ENCODE results near the gene ARHGEF40.

Gene ARHGEF40

DNA sequence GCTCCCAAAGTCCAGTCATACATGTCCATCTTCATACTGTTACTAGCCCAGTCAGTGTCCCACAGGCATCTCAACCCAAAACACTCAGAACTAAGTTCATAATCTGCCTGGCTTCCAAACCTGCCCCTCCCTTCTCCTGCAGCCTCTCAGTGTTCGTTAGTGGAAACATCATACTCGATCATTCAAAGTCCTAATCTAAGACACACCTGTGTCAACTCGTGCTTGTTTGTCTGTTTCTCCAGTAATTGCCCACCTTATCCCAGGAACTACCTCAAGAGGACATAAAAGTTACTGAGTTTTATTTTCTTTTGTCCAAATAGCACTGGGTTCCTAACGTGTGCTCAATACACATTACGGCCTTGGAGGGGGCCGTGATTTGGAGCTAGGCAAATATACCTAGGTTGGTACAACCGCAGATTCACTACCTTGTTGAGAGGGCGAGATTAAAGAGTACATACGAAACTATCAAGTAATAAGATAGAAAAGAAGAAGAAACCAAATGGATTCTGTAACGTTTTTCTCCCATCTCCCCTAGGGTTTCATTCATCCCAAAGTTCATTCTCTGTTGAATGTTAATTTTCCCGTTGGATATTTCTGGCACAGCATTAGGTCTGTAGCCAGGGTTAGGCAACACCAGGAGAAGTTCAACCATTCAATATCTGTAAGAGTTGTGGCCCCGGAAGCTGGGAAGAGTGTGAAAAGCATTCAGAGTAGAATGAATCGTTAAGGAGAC lies 9.3 kb upstream of the ARHGEF40 start:
- DNase-seq: no peak

DNA sequence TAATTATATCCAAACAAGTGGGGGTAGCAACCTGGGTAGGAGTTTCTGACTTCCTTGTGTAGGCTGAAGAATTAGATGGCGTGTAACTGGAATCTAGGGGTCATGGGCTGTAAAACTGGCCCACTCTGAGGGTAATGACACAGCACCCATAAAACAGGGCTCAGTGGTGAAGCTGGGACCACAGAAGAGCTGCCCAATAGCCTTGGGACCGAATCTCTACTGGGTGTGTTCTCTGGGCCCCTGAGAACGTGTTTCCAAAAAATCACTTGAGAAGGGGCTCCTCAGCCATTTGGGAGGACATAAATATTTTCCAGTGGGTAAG lies 8.8 kb upstream of the ARHGEF40 start:
- no peak for DNase-seq

DNA sequence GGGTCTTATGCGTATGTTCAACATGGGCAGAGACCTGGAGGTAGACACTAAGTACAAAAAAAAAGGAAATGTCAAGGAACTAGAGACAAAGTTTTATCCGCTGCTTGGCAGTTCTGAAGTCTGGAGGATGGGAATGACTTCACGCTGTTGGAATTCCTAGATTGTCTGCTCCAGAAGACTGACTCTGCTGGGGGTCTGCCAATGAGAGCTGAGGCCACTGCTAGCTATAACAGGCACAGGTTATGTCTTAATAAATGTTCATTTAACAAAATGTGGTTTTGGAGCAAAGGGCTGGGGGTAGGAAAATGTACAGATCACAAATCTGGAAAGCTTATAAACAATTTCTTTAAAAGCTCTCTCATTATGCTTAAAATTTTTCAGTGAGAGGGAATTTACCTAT lies 6.6 kb upstream of the ARHGEF40 start:
- no peak for DNase-seq

DNA sequence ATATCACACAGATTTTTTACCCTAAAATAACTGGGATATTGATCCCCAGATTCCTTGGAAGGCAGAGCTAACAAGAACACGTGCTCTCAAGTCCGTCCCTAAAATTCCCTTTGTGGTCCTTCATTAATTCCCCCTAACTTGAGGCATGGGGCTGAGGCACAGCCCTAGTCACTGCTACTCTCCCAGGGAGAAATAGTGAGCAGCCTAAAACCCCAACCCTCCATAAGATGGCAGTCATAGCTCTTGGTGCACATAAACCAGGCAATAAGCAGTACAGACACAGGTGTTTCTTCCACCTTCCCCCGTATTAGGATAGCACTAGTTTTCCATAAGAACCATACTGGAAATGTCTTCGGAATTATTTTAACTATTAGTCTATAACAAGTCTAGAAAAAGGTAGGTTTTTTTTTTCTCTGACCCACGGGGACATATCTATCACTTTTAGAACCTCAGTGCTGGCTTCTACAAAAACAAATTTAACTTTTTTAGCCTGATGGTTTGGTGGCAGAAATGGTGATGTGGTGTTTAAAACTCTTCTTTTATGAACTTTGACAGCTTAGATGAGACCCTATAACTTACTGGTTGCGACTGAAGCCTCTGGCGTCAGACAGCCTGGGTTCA lies 3.1 kb upstream of the ARHGEF40 start:
- no peak for DNase-seq

DNA sequence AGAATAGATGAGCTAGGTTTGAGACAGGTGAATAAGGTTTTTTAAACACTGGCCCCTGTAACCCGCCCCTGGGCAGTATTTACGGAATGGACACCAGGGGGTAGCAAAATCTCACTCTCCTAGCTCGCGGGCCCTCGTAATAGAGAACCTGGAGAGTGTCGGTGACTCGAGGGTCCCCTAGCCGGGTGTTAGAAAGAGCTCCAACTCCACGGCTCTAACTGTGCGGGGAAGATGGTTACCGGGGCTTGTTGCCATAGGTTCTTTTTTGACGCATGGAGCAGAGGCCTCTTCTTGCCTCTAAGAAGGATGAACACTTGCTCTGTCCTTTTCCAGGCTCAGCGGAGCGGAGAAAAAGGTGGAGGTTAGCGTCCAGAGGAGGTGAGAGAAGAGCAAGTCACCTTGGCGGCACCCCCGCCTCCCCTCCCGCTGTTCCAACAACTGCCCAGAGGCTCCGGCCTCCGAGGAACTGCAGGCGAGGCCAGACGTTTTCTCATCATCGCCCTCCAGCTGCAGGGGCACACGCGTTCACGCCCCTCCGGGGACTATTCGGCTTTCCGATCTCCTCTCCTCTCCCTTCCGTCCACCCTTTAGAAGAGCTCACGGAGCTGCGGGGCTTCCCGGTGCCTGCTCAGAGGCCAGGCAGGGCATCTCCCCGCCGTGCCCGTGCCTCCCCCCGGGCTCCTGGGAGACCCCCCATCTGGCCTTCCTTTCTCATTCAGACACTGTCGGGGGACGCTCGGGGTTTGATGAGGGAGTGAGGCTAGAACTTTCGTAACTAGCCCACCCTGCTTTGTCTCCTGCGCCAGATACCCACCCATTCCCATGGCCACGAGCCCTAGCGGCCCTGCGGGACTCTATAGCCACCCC lies 1.4 kb upstream of the ARHGEF40 start:
- DNase-seq: peak; percentile 78

DNA sequence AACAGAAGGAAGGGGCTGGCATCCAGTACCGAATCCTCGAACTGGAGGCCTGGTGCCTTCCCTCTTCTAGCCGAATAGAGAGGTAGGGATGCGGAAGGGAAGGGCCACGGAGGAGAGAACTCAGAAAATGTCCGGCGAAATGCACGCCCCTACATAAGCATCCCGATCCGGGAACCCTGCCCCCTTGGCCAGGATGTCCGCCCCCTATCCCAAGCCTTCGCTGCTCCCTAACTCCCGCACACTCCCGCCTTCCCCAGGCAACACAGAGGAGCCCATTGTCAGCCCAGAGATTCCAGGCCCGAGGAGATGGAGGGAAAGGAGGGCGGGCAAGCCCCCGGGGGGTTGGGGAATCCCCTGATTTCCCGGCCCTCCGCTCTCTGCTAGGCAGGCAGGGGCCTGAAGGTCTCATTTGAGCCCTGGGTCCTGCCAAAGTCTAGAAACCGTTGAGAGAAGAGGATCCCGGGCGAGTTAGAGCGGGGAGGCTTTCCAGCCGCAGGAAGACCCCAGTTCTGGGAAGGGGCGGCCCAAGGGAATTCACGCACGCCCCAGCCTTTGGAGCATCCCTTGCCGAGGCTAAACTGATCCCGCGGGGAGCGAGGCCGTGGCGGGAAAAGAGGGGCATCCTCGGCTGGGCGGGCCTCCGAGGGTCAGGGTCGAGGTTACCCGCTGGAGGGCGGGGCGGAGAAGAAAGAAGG lies 569 bp upstream of the ARHGEF40 start:
- peak; percentile 71 for DNase-seq

GRCh38 chr14:21070610-21071224 lies 613 bp downstream of the ARHGEF40 start:
- peak; percentile 69 for DNase-seq

DNA sequence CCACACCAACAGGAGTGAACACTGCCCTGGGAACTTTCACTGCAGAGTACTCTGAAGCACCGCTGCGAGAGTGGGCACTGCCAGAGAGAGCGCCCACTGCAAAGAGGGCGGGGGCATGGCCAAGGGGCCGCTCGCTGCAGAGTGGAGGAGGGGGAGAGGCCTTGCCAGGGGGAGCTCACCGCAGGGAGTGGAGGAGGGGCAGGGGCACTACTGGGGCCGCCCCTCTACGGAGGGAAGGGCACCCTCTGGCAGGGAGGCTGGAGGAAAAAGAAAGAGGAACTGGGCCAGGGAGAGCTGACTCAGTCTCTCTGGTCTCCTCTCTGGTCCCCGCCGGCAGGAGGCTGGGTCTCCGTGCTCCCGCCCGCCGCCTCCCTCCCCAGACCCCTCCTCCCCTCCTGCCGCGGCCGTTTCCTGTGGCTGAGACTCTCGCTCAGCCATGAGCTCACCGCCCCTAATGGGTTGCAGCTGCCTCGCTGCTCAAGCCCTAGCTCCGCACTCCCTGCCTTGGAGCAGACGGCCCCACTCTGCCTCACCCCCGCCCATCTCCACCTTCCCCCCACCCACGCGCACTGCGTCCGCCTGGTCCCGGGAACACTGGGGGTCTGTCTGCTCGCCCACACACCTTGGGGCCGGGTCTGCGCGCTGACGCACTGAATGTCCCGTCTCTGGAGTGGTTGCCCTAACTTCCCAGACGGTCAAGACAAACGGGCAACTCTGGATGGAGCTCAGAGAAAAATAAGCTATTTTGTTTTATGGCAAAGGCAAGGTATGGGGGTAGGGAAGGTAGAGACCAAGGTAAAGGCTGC lies 1.3 kb downstream of the ARHGEF40 start:
- DNase-seq: peak; percentile 78

GRCh38 chr14:21072031-21072473 lies 1.9 kb downstream of the ARHGEF40 start:
- DNase-seq: no peak

GRCh38 chr14:21072781-21073339 lies 2.8 kb downstream of the ARHGEF40 start:
- no peak for DNase-seq

DNA sequence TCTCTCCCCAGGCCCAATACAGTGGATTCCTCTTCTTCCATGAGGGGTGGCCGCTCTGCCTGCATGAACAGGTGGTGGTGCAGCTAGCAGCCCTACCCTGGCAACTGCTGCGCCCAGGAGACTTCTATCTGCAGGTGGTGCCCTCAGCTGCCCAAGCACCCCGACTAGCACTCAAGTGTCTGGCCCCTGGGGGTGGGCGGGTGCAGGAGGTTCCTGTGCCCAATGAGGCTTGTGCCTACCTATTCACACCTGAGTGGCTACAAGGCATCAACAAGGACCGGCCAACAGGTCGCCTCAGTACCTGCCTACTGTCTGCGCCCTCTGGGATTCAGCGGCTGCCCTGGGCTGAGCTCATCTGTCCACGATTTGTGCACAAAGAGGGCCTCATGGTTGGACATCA lies 3.8 kb downstream of the ARHGEF40 start:
- no peak for DNase-seq

DNA sequence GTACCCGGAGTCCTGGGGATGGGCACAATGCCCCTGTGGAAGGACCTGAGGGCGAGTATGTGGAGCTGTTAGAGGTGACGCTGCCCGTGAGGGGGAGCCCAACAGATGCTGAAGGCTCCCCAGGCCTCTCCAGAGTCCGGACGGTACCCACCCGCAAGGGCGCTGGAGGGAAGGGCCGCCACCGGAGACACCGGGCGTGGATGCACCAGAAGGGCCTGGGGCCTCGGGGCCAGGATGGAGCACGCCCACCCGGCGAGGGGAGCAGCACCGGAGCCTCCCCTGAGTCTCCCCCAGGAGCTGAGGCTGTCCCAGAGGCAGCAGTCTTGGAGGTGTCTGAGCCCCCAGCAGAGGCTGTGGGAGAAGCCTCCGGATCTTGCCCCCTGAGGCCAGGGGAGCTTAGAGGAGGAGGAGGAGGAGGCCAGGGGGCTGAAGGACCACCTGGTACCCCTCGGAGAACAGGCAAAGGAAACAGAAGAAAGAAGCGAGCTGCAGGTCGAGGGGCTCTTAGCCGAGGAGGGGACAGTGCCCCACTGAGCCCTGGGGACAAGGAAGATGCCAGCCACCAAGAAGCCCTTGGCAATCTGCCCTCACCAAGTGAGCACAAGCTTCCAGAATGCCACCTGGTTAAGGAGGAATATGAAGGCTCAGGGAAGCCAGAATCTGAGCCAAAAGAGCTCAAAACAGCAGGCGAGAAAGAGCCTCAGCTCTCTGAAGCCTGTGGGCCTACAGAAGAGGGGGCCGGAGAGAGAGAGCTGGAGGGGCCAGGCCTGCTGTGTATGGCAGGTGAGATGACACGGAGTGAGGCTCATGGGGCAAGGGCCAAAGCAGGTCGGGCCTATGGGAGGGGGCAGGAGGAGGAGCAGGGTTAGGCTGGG lies 4.5 kb downstream of the ARHGEF40 start:
- no peak for DNase-seq

DNA sequence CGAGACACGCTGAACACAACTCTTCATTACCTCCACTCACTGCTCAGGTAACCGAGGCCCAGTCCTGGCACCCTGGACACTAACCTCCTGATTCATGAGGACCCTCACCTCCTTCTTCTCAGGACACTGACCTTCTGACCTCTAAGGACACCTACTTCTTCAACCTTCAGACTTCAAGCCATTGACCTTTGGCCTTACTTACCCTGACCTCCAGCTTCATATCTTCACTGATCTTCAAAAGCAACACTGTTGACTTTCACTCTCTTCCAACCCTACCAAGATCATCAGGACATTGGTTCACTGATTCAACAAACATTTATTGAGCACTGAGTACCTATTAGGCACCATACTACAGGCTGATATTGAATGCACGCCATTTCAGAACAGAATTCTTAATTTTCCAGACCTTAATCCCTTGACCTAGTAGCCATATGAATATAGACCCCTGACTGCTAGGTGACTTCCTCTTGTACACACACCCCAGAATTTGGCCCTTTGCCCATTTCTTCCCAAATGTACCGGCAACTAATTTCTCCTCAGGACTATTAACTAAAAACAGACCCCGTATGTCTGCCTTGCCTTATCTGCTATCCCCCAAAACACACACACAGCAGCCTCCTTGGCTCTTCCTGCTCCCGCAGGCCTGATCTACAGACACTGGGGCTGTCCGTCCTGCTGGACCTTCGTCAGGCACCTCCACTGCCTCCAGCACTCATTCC lies 5.8 kb downstream of the ARHGEF40 start:
- no peak for DNase-seq

GRCh38 chr14:21077672-21078071 lies 7.6 kb downstream of the ARHGEF40 start:
- no peak for DNase-seq

GRCh38 chr14:21078287-21078686 lies 8.2 kb downstream of the ARHGEF40 start:
- no peak for DNase-seq

GRCh38 chr14:21078726-21079125 lies 8.6 kb downstream of the ARHGEF40 start:
- no peak for DNase-seq

- DNase-seq: no peak
These were observed 11.5 kb downstream of the ARHGEF40 start for GRCh38 chr14:21081521-21082142.

GRCh38 chr14:21083565-21084325 lies 13.6 kb downstream of the ARHGEF40 start:
- no peak for DNase-seq

DNA sequence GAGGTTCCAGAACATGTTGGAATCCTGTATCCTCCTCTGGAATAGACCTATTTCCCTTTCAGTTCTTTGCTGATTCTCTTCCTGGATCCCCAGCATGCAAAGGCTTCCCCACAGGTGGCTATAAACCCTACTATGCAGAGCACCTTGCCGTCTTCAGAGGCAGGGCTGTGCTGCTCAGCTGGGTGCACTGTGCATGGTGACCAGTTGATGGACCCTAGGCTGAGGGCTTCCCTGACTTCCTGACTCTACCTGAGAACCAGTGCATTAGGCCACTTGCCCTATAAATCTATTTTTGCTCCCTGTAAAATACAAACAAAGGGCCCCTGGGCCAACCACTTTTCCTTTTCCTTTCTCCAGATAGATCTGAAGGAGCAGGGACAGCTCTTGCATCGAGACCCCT lies 14.3 kb downstream of the ARHGEF40 start:
- no peak for DNase-seq

All from activated effector memory CD4-positive, alpha-beta T cell treated with anti-CD3 and anti-CD28 coated beads, Interleukin-2, amount 50 U/mL, for 16 hours (primary cell).